IgD-negative memory B cell (primary cell): Measurements from ENCODE around the gene HMGCS2. TPM values are rescaled to one million over a fixed set of nuclear protein-coding genes. Genes with fewer than 3 reads are reported as not detected.

ENCODE experiments used
- H3K27ac Mint-ChIP-seq, 3 donors: one replicate each; pipeline ENCODE4 v1.8.0; 2020 to 2022; ENCODE audit warnings: mild to moderate bottlenecking in 3 of 3, mixed read lengths in 3 of 3, moderate library complexity in 1 of 3
- H3K27me3 Mint-ChIP-seq: one replicate; pipeline ENCODE4 v1.8.0; 2021; ENCODE audit warnings: mixed read lengths
- H3K36me3 Mint-ChIP-seq: one replicate; pipeline ENCODE4 v1.8.0; 2020; ENCODE audit warnings: mild to moderate bottlenecking, mixed read lengths
- H3K4me1 Mint-ChIP-seq, 3 donors: one replicate each; pipeline ENCODE4 v1.8.0; 2020 to 2022; ENCODE audit warnings: mixed read lengths in 3 of 3, mild to moderate bottlenecking in 1 of 3
- H3K4me3 Mint-ChIP-seq, 4 donors: one replicate each; pipeline ENCODE4 v1.8.0; 2020 to 2022; ENCODE audit warnings: mild to moderate bottlenecking in 4 of 4, mixed read lengths in 4 of 4, moderate library complexity in 3 of 4
- H3K9me3 Mint-ChIP-seq, 3 donors: one replicate each; pipeline ENCODE4 v1.8.0; 2020 to 2021; ENCODE audit warnings: mixed read lengths in 3 of 3, mild to moderate bottlenecking in 1 of 3
- polyA plus RNA-seq: library from polyadenylated mRNA; unstranded; fragments of 300-500 nt; fragmentation: Illumina TruSeq; gene quantifications from one replicate; pipeline ENCODE4 v1.2.3, GENCODE V29; 2021

HMGCS2 gene
- polyA plus RNA-seq, 1 donor from 2014 or later: not detected

- no peak overlapping the region for H3K27ac Mint-ChIP-seq
- no peak overlapping the region for H3K4me3 Mint-ChIP-seq
- no peaks in the 10 kb centered on the region for H3K9me3 Mint-ChIP-seq
- H3K4me1 Mint-ChIP-seq: no peaks in the 10 kb centered on the region
- H3K36me3 Mint-ChIP-seq: peaks cover 2% of the 10 kb centered on the region
- H3K27me3 Mint-ChIP-seq: peaks cover 5% of the 10 kb centered on the region
Measured at GRCh38 chr1:119779869-119780356, 11.2 kb upstream of the HMGCS2 start.

GRCh38 chr1:119778886-119779560 lies 10.3 kb upstream of the HMGCS2 start:
- H3K4me1 Mint-ChIP-seq: no peaks in the 10 kb centered on the region
- H3K4me3 Mint-ChIP-seq: no peak overlapping the region
- H3K27me3 Mint-ChIP-seq: peaks cover 5% of the 10 kb centered on the region
- H3K36me3 Mint-ChIP-seq: peaks cover 2% of the 10 kb centered on the region
- H3K27ac Mint-ChIP-seq: no peak overlapping the region
- H3K9me3 Mint-ChIP-seq: no peaks in the 10 kb centered on the region

GRCh38 chr1:119778359-119778758 lies 9.7 kb upstream of the HMGCS2 start:
- no peaks in the 10 kb centered on the region for H3K9me3 Mint-ChIP-seq
- H3K27ac Mint-ChIP-seq: no peak overlapping the region
- H3K36me3 Mint-ChIP-seq: peaks cover 2% of the 10 kb centered on the region
- no peak overlapping the region for H3K4me3 Mint-ChIP-seq
- no peaks in the 10 kb centered on the region for H3K4me1 Mint-ChIP-seq
- H3K27me3 Mint-ChIP-seq: peaks cover 8% of the 10 kb centered on the region

- Mint-ChIP-seq H3K9me3 (no peaks in the 10 kb centered on the region), H3K4me3 (no peak overlapping the region), H3K27ac (no peak overlapping the region), H3K27me3 (peaks cover 8% of the 10 kb centered on the region), H3K36me3 (no peaks in the 10 kb centered on the region), H3K4me1 (no peaks in the 10 kb centered on the region)
Measured at GRCh38 chr1:119774746-119775490, 6.2 kb upstream of the HMGCS2 start.

- H3K4me3 Mint-ChIP-seq: no peak overlapping the region
Measured at GRCh38 chr1:119773711-119774241, 5.1 kb upstream of the HMGCS2 start.

GRCh38 chr1:119772298-119772697 lies 3.6 kb upstream of the HMGCS2 start:
- no peaks in the 10 kb centered on the region for H3K4me1 Mint-ChIP-seq
- peaks cover 14% of the 10 kb centered on the region for H3K27me3 Mint-ChIP-seq
- H3K36me3 Mint-ChIP-seq: no peaks in the 10 kb centered on the region
- no peaks in the 10 kb centered on the region for H3K9me3 Mint-ChIP-seq
- H3K27ac Mint-ChIP-seq: no peak overlapping the region
- H3K4me3 Mint-ChIP-seq: no peak overlapping the region

More at GRCh38 chr1:119773711-119774241, 5.1 kb upstream of the HMGCS2 start:
- peaks cover 12% of the 10 kb centered on the region for H3K27me3 Mint-ChIP-seq
- H3K4me1 Mint-ChIP-seq: no peaks in the 10 kb centered on the region
- no peak overlapping the region for H3K27ac Mint-ChIP-seq
- no peaks in the 10 kb centered on the region for H3K36me3 Mint-ChIP-seq
- H3K9me3 Mint-ChIP-seq: no peaks in the 10 kb centered on the region

GRCh38 chr1:119771770-119772169 lies 3.1 kb upstream of the HMGCS2 start:
- H3K27me3 Mint-ChIP-seq: peaks cover 17% of the 10 kb centered on the region
- H3K9me3 Mint-ChIP-seq: no peaks in the 10 kb centered on the region
- no peak overlapping the region for H3K27ac Mint-ChIP-seq
- no peaks in the 10 kb centered on the region for H3K4me1 Mint-ChIP-seq
- no peaks in the 10 kb centered on the region for H3K36me3 Mint-ChIP-seq
- no peak overlapping the region for H3K4me3 Mint-ChIP-seq

- Mint-ChIP-seq H3K4me1 (no peaks in the 10 kb centered on the region), H3K27me3 (peaks cover 15% of the 10 kb centered on the region), H3K36me3 (no peaks in the 10 kb centered on the region), H3K4me3 (no peak overlapping the region), H3K27ac (no peak overlapping the region), H3K9me3 (no peaks in the 10 kb centered on the region)
Measured at GRCh38 chr1:119771016-119771415, 2.3 kb upstream of the HMGCS2 start.

GRCh38 chr1:119767486-119767885 lies 1.2 kb downstream of the HMGCS2 start:
- Mint-ChIP-seq H3K9me3 (no peaks in the 10 kb centered on the region), H3K27ac (no peak overlapping the region), H3K4me3 (no peak overlapping the region), H3K27me3 (peaks cover 17% of the 10 kb centered on the region), H3K4me1 (no peaks in the 10 kb centered on the region), H3K36me3 (no peaks in the 10 kb centered on the region)

GRCh38 chr1:119766374-119766794 lies 2.3 kb downstream of the HMGCS2 start:
- no peak overlapping the region for H3K4me3 Mint-ChIP-seq
- no peaks in the 10 kb centered on the region for H3K4me1 Mint-ChIP-seq
- H3K36me3 Mint-ChIP-seq: no peaks in the 10 kb centered on the region
- H3K27ac Mint-ChIP-seq: no peak overlapping the region
- H3K9me3 Mint-ChIP-seq: no peaks in the 10 kb centered on the region
- H3K27me3 Mint-ChIP-seq: peaks cover 19% of the 10 kb centered on the region

- H3K27ac Mint-ChIP-seq: no peak overlapping the region
- H3K27me3 Mint-ChIP-seq: peaks cover 19% of the 10 kb centered on the region
- peaks cover 3% of the 10 kb centered on the region for H3K36me3 Mint-ChIP-seq
- H3K9me3 Mint-ChIP-seq: no peaks in the 10 kb centered on the region
- no peak overlapping the region for H3K4me3 Mint-ChIP-seq
- H3K4me1 Mint-ChIP-seq: no peaks in the 10 kb centered on the region
Measured at GRCh38 chr1:119764220-119764619, 4.5 kb downstream of the HMGCS2 start.

GRCh38 chr1:119762953-119763352 lies 5.8 kb downstream of the HMGCS2 start:
- Mint-ChIP-seq H3K9me3 (no peaks in the 10 kb centered on the region), H3K27ac (no peak overlapping the region), H3K27me3 (peaks cover 15% of the 10 kb centered on the region)

GRCh38 chr1:119762409-119762808 lies 6.3 kb downstream of the HMGCS2 start:
- Mint-ChIP-seq H3K4me3 (no peak overlapping the region), H3K36me3 (peaks cover 4% of the 10 kb centered on the region), H3K27me3 (peaks cover 15% of the 10 kb centered on the region), H3K27ac (no peak overlapping the region), H3K9me3 (no peaks in the 10 kb centered on the region), H3K4me1 (no peaks in the 10 kb centered on the region)

More at GRCh38 chr1:119762953-119763352, 5.8 kb downstream of the HMGCS2 start:
- Mint-ChIP-seq H3K36me3 (peaks cover 3% of the 10 kb centered on the region), H3K4me3 (no peak overlapping the region), H3K4me1 (no peaks in the 10 kb centered on the region)

GRCh38 chr1:119758584-119758983 lies 10.1 kb downstream of the HMGCS2 start:
- Mint-ChIP-seq H3K36me3 (peaks cover 5% of the 10 kb centered on the region), H3K27ac (no peak overlapping the region), H3K27me3 (peaks cover 7% of the 10 kb centered on the region), H3K9me3 (no peaks in the 10 kb centered on the region), H3K4me1 (no peaks in the 10 kb centered on the region), H3K4me3 (no peak overlapping the region)

- Mint-ChIP-seq H3K4me3 (no peak overlapping the region), H3K9me3 (no peaks in the 10 kb centered on the region), H3K4me1 (peaks cover 0 to 1% (median 0%) of the 10 kb centered on the region in 3 donors), H3K27me3 (peaks cover 10% of the 10 kb centered on the region), H3K27ac (no peak overlapping the region), H3K36me3 (peaks cover 2% of the 10 kb centered on the region)
Measured at GRCh38 chr1:119752592-119752991, 16.1 kb downstream of the HMGCS2 start.
